Measurements from ENCODE around the gene EPG5. TPM values are rescaled to one million over a fixed set of nuclear protein-coding genes. Genes with fewer than 3 reads are reported as not detected.
A peak's percentile ranks its signal among the peaks of the same experiment; 100 is the strongest.

EPG5 gene
- total RNA-seq, 1 donor from 2014 or later, result 34.0 TPM

GRCh38 chr18:45834306-45834705 is 132.8 kb downstream of the EPG5 start:
- no peak for TF ChIP-seq CTCF (IDR thresholded peaks at IDR 0.05)
- TF ChIP-seq EZH2phosphoT487 (IDR thresholded peaks at IDR 0.05), result no peak
- TF ChIP-seq EZH2 (IDR thresholded peaks at IDR 0.05), result no peak
- Histone ChIP-seq H3K27ac (no peak overlapping the region), H4K20me1 (ENCODE audit: low read depth) (peaks cover 15% of the 10 kb centered on the region), H3K27me3 (peaks cover 44% of the 10 kb centered on the region), H3K79me2 (ENCODE audit: low read depth) (no peaks in the 10 kb centered on the region), H3F3A (ENCODE audit: low read depth) (peaks cover 9% of the 10 kb centered on the region), H3K9me3 (ENCODE audit: low read depth) (no peaks in the 10 kb centered on the region), H3K4me2 (no peak overlapping the region), H3K9ac (no peak overlapping the region), H3K36me3 (no peaks in the 10 kb centered on the region), H3K4me1 (peaks cover 21% of the 10 kb centered on the region), H2AFZ (replicated peaks) (no peak overlapping the region), H3K4me3 (no peak overlapping the region)
- DNase-seq (ENCODE audit: low spot score), result no peak
- H3K9me3 Mint-ChIP-seq, result peaks cover 2% of the 10 kb centered on the region
- H3K27me3 Mint-ChIP-seq (ENCODE audit: insufficient read depth, low read depth), result peaks cover 32% of the 10 kb centered on the region
- H3K4me1 Mint-ChIP-seq, result peaks cover 33% of the 10 kb centered on the region
- no peak overlapping the region for H3K4me3 Mint-ChIP-seq
- H3K36me3 Mint-ChIP-seq, result no peaks in the 10 kb centered on the region
- H3K27ac Mint-ChIP-seq, result no peak overlapping the region

- no peak overlapping the region for H3K27ac ChIP-seq
- peaks cover 21% of the 10 kb centered on the region for H3K4me1 ChIP-seq
- no peaks in the 10 kb centered on the region for H3K36me3 Mint-ChIP-seq
- H3K4me3 ChIP-seq, result no peak overlapping the region
- no peaks in the 10 kb centered on the region for H3K36me3 ChIP-seq
- no peak overlapping the region for H3K27ac Mint-ChIP-seq
- H3K27me3 Mint-ChIP-seq (ENCODE audit: insufficient read depth, low read depth), result peaks cover 32% of the 10 kb centered on the region
- H2AFZ ChIP-seq (replicated peaks), result no peak overlapping the region
- H3K9ac ChIP-seq, result no peak overlapping the region
- TF ChIP-seq EZH2 (IDR thresholded peaks at IDR 0.05) (no peak), CTCF (IDR thresholded peaks at IDR 0.05) (no peak), EZH2phosphoT487 (IDR thresholded peaks at IDR 0.05) (no peak)
- H3K9me3 ChIP-seq (ENCODE audit: low read depth), result no peaks in the 10 kb centered on the region
- H3K27me3 ChIP-seq, result peaks cover 39% of the 10 kb centered on the region
- peaks cover 9% of the 10 kb centered on the region for H3F3A ChIP-seq (ENCODE audit: low read depth)
- DNase-seq (ENCODE audit: low spot score), result no peak
- no peak overlapping the region for H3K4me3 Mint-ChIP-seq
- no peaks in the 10 kb centered on the region for H3K79me2 ChIP-seq (ENCODE audit: low read depth)
- no peak overlapping the region for H3K4me2 ChIP-seq
- H4K20me1 ChIP-seq (ENCODE audit: low read depth), result peaks cover 15% of the 10 kb centered on the region
- H3K9me3 Mint-ChIP-seq, result peaks cover 2% of the 10 kb centered on the region
- H3K4me1 Mint-ChIP-seq, result peaks cover 38% of the 10 kb centered on the region
Measured at GRCh38 chr18:45833846-45834245, 133.3 kb downstream of the EPG5 start.

- Mint-ChIP-seq H3K36me3 (no peaks in the 10 kb centered on the region), H3K4me3 (no peak overlapping the region), H3K9me3 (peaks cover 2% of the 10 kb centered on the region), H3K27me3 (ENCODE audit: insufficient read depth, low read depth) (peaks cover 21% of the 10 kb centered on the region), H3K27ac (peak overlapping the region; percentile 2), H3K4me1 (peaks cover 49% of the 10 kb centered on the region)
- Histone ChIP-seq H2AFZ (replicated peaks) (no peak overlapping the region), H3K27ac (no peak overlapping the region), H3K4me1 (peaks cover 13% of the 10 kb centered on the region), H3K27me3 (peaks cover 10% of the 10 kb centered on the region), H3K9me3 (ENCODE audit: low read depth) (no peaks in the 10 kb centered on the region), H3K4me2 (no peak overlapping the region), H3F3A (ENCODE audit: low read depth) (no peaks in the 10 kb centered on the region), H3K79me2 (ENCODE audit: low read depth) (no peaks in the 10 kb centered on the region), H3K4me3 (no peak overlapping the region), H4K20me1 (ENCODE audit: low read depth) (no peaks in the 10 kb centered on the region), H3K36me3 (no peaks in the 10 kb centered on the region), H3K9ac (no peak overlapping the region)
- DNase-seq (ENCODE audit: low spot score), result no peak
- TF ChIP-seq EZH2 (IDR thresholded peaks at IDR 0.05) (no peak), CTCF (IDR thresholded peaks at IDR 0.05) (no peak), EZH2phosphoT487 (IDR thresholded peaks at IDR 0.05) (no peak)
Measured at GRCh38 chr18:45830917-45831316, 136.2 kb downstream of the EPG5 start.

Data from neural progenitor cell (in vitro differentiated cells).